ENCODE data around the gene C1orf94.

The C1orf94 gene

GRCh38 chr1:34262921-34263320 is 86.2 kb downstream of the C1orf94 start:
- DNase-seq (ENCODE audit: low read depth): no peak

- DNase-seq (ENCODE audit: low read depth): no peak
Observed at GRCh38 chr1:34263406-34263805, 86.7 kb downstream of the C1orf94 start.

GRCh38 chr1:34265396-34265795 is 88.7 kb downstream of the C1orf94 start:
- no peak for DNase-seq (ENCODE audit: low read depth)

GRCh38 chr1:34266127-34266951 is 89.6 kb downstream of the C1orf94 start:
- no peak for DNase-seq (ENCODE audit: low read depth)

GRCh38 chr1:34267326-34267725 is 90.6 kb downstream of the C1orf94 start:
- DNase-seq (ENCODE audit: low read depth): no peak

- DNase-seq (ENCODE audit: low read depth): no peak
Observed at GRCh38 chr1:34268311-34268954, 91.7 kb downstream of the C1orf94 start.

Data from stimulated activated CD8-positive, alpha-beta memory T cell treated with anti-CD3 and anti-CD28 coated beads, Interleukin-4, amount 100 ng/mL, for 24 hours (primary cell).